Esophagus squamous epithelium (tissue), 4 donors: Measurements from ENCODE around the gene PRELP.

Source experiments
- POLR2A ChIP-seq, 4 donors: fragments of 450-650 bp; IDR thresholded peaks; one replicate each; pipeline ENCODE4 v1.6.1; 2017; ENCODE audit warnings: antibody characterized with exemption in 4 of 4, mild to moderate bottlenecking in 4 of 4, moderate library complexity in 3 of 4
- TF ChIP-seq, protein P1 (sequence below), 6 experiments: fragments of 450-650 bp in 4 of 6; fragments of 200-600 bp in 2 of 6; sonication (generic) in 2 of 6; IDR thresholded peaks; one replicate each; pipeline ENCODE4 v1.5.1; 2016 to 2019; ENCODE audit warnings: antibody characterized with exemption in 6 of 6, mild to moderate bottlenecking in 4 of 6, moderate library complexity in 4 of 6

DNA sequence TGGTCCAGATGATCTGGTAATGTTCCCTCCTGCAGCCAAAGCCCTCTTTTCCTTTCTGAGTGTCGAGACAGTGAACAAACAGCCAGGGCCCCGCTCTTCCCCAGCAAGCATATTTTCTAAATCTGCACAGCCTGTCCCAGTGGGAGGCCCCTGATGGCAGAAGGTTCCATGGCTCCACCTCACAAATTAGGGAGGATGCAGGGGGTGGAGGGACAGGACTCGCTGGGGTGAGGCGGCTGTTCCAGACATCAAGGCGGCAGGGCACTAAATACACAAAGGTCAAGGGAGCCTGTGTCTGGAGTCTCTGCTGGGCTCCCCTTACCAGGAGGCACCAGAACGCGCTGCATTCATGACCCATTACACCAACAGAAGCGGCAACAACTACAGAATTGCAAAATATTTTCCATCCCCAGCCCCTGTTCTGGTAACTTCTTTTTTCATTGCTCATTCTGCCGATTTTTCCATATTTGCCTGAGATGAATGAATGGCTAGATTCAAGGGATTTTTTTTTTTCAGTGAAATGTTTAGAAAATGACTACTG is 27.0 kb upstream of the PRELP start:
- TF ChIP-seq, protein P1, sequence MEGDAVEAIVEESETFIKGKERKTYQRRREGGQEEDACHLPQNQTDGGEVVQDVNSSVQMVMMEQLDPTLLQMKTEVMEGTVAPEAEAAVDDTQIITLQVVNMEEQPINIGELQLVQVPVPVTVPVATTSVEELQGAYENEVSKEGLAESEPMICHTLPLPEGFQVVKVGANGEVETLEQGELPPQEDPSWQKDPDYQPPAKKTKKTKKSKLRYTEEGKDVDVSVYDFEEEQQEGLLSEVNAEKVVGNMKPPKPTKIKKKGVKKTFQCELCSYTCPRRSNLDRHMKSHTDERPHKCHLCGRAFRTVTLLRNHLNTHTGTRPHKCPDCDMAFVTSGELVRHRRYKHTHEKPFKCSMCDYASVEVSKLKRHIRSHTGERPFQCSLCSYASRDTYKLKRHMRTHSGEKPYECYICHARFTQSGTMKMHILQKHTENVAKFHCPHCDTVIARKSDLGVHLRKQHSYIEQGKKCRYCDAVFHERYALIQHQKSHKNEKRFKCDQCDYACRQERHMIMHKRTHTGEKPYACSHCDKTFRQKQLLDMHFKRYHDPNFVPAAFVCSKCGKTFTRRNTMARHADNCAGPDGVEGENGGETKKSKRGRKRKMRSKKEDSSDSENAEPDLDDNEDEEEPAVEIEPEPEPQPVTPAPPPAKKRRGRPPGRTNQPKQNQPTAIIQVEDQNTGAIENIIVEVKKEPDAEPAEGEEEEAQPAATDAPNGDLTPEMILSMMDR (IDR thresholded peaks at IDR 0.05): no peak
- TF ChIP-seq POLR2A (IDR thresholded peaks at IDR 0.05): no peak
